Measurements from ENCODE around the gene FSTL5. TPM values are rescaled to one million over a fixed set of nuclear protein-coding genes. Genes with fewer than 3 reads are reported as not detected.

The FSTL5 gene
- total and polyA plus RNA-seq, 5 donors from 2014 or later = not detected

DNA sequence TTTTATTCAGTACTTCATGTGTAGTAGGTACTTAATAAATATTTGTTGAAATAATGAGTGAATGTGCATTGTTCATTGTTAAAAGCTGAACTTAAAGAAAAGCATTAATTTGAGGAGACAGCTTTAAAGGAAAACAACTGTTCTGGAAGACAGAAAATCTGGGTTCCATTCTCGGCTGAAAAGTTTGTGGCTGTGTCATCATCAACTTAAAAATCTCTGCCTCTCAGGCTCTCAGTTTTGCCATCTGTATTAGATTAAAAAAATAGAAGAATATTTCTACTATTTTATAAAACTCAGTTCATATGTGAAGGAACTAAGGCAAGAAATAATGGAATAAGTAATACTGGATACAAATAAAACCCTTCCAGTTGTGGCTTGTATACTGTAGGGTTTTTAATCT is 62.5 kb downstream of the FSTL5 start:
- no peaks in the 10 kb centered on the region for H3K36me3 Mint-ChIP-seq
- Histone ChIP-seq H3K36me3 (ENCODE audit: control insufficient read depth, insufficient read depth, low read length) (no peaks in the 10 kb centered on the region), H3K9me3 (ENCODE audit: control insufficient read depth in 2 of 2, low read length in 2 of 2) (peaks cover 0 to 8% of the 10 kb centered on the region in 2 experiments), H3K27ac (ENCODE audit: insufficient read depth, low read length, poor library complexity, severe bottlenecking) (no peak overlapping the region), H3K4me1 (ENCODE audit: control insufficient read depth, insufficient read depth, low read length, poor library complexity, severe bottlenecking) (no peaks in the 10 kb centered on the region), H3K27me3 (ENCODE audit: control insufficient read depth, insufficient read depth, low read length) (no peaks in the 10 kb centered on the region), H3K4me3 (ENCODE audit: low read depth, low read length) (no peak overlapping the region)
- ATAC-seq (ENCODE audit: low read depth in 2 of 2) (no peak), DNase-seq (no peak)
- no peaks in the 10 kb centered on the region for H3K27me3 Mint-ChIP-seq
- H3K9me3 Mint-ChIP-seq = peaks cover 1 to 30% (median 5%) of the 10 kb centered on the region in 7 donors
- no peaks in the 10 kb centered on the region for H3K4me1 Mint-ChIP-seq
- no peak overlapping the region for H3K27ac Mint-ChIP-seq
- H3K4me3 Mint-ChIP-seq = no peak overlapping the region

DNA sequence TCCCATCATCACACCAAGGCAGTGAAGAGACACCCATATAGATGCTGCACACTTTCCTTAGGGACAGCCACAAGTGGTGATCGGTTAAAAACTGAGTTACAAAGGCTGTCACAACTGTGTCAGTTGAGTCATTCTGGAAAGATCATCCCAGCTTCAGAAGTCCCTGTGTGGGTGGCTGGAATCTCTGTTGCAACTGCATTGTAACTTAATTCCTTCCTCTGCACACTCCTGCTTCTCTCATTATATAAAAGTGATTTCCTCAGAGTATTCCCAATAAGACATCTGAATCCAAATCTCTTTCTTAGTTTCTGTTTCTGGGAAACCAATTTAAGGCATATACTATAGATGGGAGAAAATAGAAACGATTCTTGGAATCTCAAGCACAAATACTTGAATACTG is 88.1 kb downstream of the FSTL5 start:
- no peaks in the 10 kb centered on the region for H3K4me1 Mint-ChIP-seq
- no peaks in the 10 kb centered on the region for H3K27me3 ChIP-seq (ENCODE audit: control insufficient read depth, insufficient read depth, low read length)
- no peak for ATAC-seq (ENCODE audit: low read depth in 2 of 2)
- H3K36me3 Mint-ChIP-seq = no peaks in the 10 kb centered on the region
- no peak overlapping the region for H3K27ac ChIP-seq (ENCODE audit: insufficient read depth, low read length, poor library complexity, severe bottlenecking)
- no peak overlapping the region for H3K4me3 Mint-ChIP-seq
- H3K9me3 ChIP-seq (ENCODE audit: control insufficient read depth in 2 of 2, low read length in 2 of 2) = peaks cover 0 to 2% of the 10 kb centered on the region in 2 experiments
- no peak overlapping the region for H3K27ac Mint-ChIP-seq
- no peak overlapping the region for H3K4me3 ChIP-seq (ENCODE audit: low read depth, low read length)
- no peaks in the 10 kb centered on the region for H3K27me3 Mint-ChIP-seq
- H3K36me3 ChIP-seq (ENCODE audit: control insufficient read depth, insufficient read depth, low read length) = no peaks in the 10 kb centered on the region
- no peaks in the 10 kb centered on the region for H3K4me1 ChIP-seq (ENCODE audit: control insufficient read depth, insufficient read depth, low read length, poor library complexity, severe bottlenecking)
- DNase-seq = no peak
- peaks cover 1 to 14% (median 4%) of the 10 kb centered on the region in 7 donors for H3K9me3 Mint-ChIP-seq

DNA sequence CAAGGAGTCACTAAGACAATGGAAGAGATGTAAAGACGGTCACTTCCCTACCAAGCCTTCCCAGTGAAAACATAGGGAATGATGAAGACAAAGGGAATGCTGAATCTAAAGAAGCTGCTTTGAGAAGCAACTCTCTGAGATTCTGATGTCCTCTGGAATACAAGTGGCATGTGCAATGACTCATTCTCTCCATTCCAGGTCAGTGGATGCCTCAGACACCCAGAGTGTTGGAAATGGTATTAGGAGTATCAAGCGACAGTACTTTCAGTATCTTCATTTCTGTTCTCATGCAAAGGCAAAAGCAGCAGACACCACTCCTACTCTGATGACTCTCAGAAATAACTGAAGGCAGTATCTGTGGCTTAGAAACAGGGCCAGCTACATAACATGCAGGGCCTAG is 102.6 kb downstream of the FSTL5 start:
- DNase-seq (no peak), ATAC-seq (ENCODE audit: low read depth in 2 of 2) (no peak)
- H3K27me3 Mint-ChIP-seq = no peaks in the 10 kb centered on the region
- Histone ChIP-seq H3K27me3 (ENCODE audit: control insufficient read depth, insufficient read depth, low read length) (no peaks in the 10 kb centered on the region), H3K27ac (ENCODE audit: insufficient read depth, low read length, poor library complexity, severe bottlenecking) (no peak overlapping the region), H3K9me3 (ENCODE audit: control insufficient read depth in 2 of 2, low read length in 2 of 2) (peaks cover 0 to 2% of the 10 kb centered on the region in 2 experiments), H3K36me3 (ENCODE audit: control insufficient read depth, insufficient read depth, low read length) (no peaks in the 10 kb centered on the region), H3K4me1 (ENCODE audit: control insufficient read depth, insufficient read depth, low read length, poor library complexity, severe bottlenecking) (no peaks in the 10 kb centered on the region), H3K4me3 (ENCODE audit: low read depth, low read length) (no peak overlapping the region)
- H3K27ac Mint-ChIP-seq = no peak overlapping the region
- H3K9me3 Mint-ChIP-seq = peaks cover 0 to 9% (median 3%) of the 10 kb centered on the region in 7 donors
- H3K4me1 Mint-ChIP-seq = no peaks in the 10 kb centered on the region
- no peak overlapping the region for H3K4me3 Mint-ChIP-seq
- no peaks in the 10 kb centered on the region for H3K36me3 Mint-ChIP-seq

DNA sequence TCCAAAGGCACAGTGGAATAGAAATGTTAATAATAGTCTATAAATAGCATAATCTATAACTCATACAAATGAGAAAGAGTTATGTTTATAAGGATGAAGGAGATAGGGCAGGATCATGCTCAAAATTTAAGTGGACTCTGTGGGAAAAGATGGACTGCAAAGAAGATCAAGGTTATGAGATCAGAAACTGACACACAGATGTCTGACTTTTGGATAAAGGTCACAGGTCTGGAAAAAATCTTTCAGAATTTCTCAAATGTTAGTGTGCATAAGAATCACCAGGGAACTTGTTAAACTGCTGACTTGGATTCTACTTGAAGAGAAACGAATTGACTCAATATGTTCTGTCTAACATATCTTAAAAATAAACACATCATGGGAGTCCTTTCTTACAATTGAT is 104.1 kb downstream of the FSTL5 start:
- Histone ChIP-seq H3K27ac (ENCODE audit: insufficient read depth, low read length, poor library complexity, severe bottlenecking) (no peak overlapping the region), H3K4me1 (ENCODE audit: control insufficient read depth, insufficient read depth, low read length, poor library complexity, severe bottlenecking) (no peaks in the 10 kb centered on the region), H3K27me3 (ENCODE audit: control insufficient read depth, insufficient read depth, low read length) (no peaks in the 10 kb centered on the region), H3K4me3 (ENCODE audit: low read depth, low read length) (no peak overlapping the region), H3K36me3 (ENCODE audit: control insufficient read depth, insufficient read depth, low read length) (no peaks in the 10 kb centered on the region), H3K9me3 (ENCODE audit: control insufficient read depth in 2 of 2, low read length in 2 of 2) (no peaks in the 10 kb centered on the region)
- Mint-ChIP-seq H3K9me3 (peaks cover 0 to 9% (median 3%) of the 10 kb centered on the region in 7 donors), H3K27me3 (no peaks in the 10 kb centered on the region), H3K36me3 (no peaks in the 10 kb centered on the region), H3K27ac (no peak overlapping the region), H3K4me3 (no peak overlapping the region), H3K4me1 (no peaks in the 10 kb centered on the region)
- no peak for ATAC-seq (ENCODE audit: low read depth in 2 of 2)
- no peak for DNase-seq

DNA sequence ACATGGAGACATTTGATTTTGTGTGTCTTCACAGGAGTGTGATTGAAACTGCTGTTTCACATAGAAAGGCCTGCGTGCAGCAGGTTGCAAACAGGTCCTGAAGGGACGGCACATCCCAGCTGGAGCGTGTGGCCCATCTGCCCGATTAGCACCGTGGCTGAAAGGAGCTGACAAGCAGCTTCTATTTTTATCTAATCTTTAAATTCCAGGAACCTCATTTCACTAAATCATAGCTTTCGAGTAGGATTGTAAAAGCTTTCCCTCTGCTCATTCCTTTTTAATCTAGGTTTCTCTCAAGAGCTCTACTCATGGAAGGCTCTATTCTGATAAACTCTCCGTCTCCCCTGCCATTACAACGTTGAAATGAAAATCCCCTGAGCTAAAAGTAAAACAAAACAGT is 106.8 kb downstream of the FSTL5 start:
- Mint-ChIP-seq H3K36me3 (no peaks in the 10 kb centered on the region), H3K4me3 (no peak overlapping the region), H3K9me3 (peaks cover 0 to 9% (median 3%) of the 10 kb centered on the region in 7 donors), H3K4me1 (no peaks in the 10 kb centered on the region), H3K27ac (peak overlapping the region in 1 of 3 donors; percentile 71), H3K27me3 (no peaks in the 10 kb centered on the region)
- H3K4me1 ChIP-seq (ENCODE audit: control insufficient read depth, insufficient read depth, low read length, poor library complexity, severe bottlenecking) = no peaks in the 10 kb centered on the region
- ATAC-seq (ENCODE audit: low read depth in 2 of 2) = no peak
- H3K27ac ChIP-seq (ENCODE audit: insufficient read depth, low read length, poor library complexity, severe bottlenecking) = no peak overlapping the region
- no peaks in the 10 kb centered on the region for H3K27me3 ChIP-seq (ENCODE audit: control insufficient read depth, insufficient read depth, low read length)
- no peak overlapping the region for H3K4me3 ChIP-seq (ENCODE audit: low read depth, low read length)
- H3K36me3 ChIP-seq (ENCODE audit: control insufficient read depth, insufficient read depth, low read length) = no peaks in the 10 kb centered on the region
- H3K9me3 ChIP-seq (ENCODE audit: control insufficient read depth in 2 of 2, low read length in 2 of 2) = no peaks in the 10 kb centered on the region
- DNase-seq = no peak

DNA sequence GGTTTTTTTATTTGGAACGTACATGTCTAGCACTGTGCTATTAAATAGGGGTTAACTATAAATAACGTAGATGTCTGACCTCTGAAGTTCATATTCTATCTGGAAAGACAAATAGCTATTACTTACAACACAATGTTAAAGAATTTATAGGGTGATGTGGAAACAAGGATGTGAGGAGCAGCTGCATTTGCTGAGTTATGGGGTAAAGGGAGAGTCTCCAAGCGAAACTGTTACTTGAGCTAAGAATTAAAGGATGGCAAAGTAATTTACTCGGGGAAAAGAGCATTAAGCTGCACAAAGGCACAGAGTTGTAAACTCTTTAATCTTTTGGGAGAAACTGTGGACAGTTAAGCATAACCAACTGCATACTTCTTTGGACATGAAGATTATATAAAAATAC is 117.7 kb downstream of the FSTL5 start:
- H3K27ac ChIP-seq (ENCODE audit: insufficient read depth, low read length, poor library complexity, severe bottlenecking) = no peak overlapping the region
- peaks cover 0 to 2% of the 10 kb centered on the region in 2 experiments for H3K9me3 ChIP-seq (ENCODE audit: control insufficient read depth in 2 of 2, low read length in 2 of 2)
- Mint-ChIP-seq H3K27ac (no peak overlapping the region), H3K4me1 (no peaks in the 10 kb centered on the region), H3K4me3 (no peak overlapping the region), H3K27me3 (no peaks in the 10 kb centered on the region), H3K36me3 (no peaks in the 10 kb centered on the region), H3K9me3 (peaks cover 0 to 6% (median 1%) of the 10 kb centered on the region in 7 donors)
- ATAC-seq (ENCODE audit: low read depth in 2 of 2) (no peak), DNase-seq (no peak)
- H3K36me3 ChIP-seq (ENCODE audit: control insufficient read depth, insufficient read depth, low read length) = no peaks in the 10 kb centered on the region
- H3K4me3 ChIP-seq (ENCODE audit: low read depth, low read length) = no peak overlapping the region
- H3K27me3 ChIP-seq (ENCODE audit: control insufficient read depth, insufficient read depth, low read length) = no peaks in the 10 kb centered on the region
- H3K4me1 ChIP-seq (ENCODE audit: control insufficient read depth, insufficient read depth, low read length, poor library complexity, severe bottlenecking) = no peaks in the 10 kb centered on the region

DNA sequence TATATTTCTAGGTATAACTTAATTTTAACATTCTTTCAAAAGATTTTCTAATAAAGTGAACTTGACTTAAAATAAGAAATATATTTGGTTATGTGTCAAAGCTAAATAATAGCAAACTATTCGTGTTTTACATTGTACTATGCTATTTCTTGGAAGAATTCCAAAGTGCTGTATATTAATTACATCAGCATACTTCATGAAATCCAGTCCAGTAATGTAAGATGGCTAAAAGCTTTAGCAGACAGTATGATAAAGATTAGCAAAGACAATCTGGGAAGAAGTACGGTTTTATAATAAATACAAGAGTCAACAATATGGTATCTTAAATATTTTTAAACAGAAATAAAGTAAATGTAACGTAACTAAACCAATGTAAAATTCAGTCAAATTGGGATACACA is 125.7 kb downstream of the FSTL5 start:
- no peaks in the 10 kb centered on the region for H3K27me3 Mint-ChIP-seq
- no peak for DNase-seq

DNA sequence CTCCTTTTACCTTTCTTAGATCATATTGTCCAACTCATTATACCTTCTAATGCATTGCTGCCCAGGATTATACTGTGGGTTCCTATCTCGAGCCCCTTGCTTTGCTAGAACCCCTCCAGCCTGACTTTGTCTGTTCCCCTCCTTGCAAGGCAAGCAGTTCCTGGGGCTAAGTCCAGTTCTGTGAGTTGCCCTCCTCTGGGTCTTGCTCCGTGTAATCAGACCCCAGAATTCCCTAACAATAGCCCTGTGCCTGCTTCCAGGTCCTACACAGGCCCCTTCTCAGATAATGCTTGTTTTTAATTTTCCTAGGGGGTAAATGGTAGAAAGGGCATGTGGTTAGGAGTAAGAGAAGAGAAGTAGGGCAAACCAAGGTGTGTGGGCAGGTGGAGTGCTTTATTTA is 145.9 kb downstream of the FSTL5 start:
- no peaks in the 10 kb centered on the region for H3K9me3 ChIP-seq (ENCODE audit: control insufficient read depth in 2 of 2, low read length in 2 of 2)
- no peak overlapping the region for H3K27ac ChIP-seq (ENCODE audit: insufficient read depth, low read length, poor library complexity, severe bottlenecking)
- no peaks in the 10 kb centered on the region for H3K4me1 ChIP-seq (ENCODE audit: control insufficient read depth, insufficient read depth, low read length, poor library complexity, severe bottlenecking)
- peaks cover 0 to 8% (median 6%) of the 10 kb centered on the region in 7 donors for H3K9me3 Mint-ChIP-seq
- no peaks in the 10 kb centered on the region for H3K36me3 ChIP-seq (ENCODE audit: control insufficient read depth, insufficient read depth, low read length)
- no peak overlapping the region for H3K27ac Mint-ChIP-seq
- no peak overlapping the region for H3K4me3 ChIP-seq (ENCODE audit: low read depth, low read length)
- H3K4me1 Mint-ChIP-seq = no peaks in the 10 kb centered on the region
- DNase-seq (no peak), ATAC-seq (ENCODE audit: low read depth in 2 of 2) (no peak)
- no peaks in the 10 kb centered on the region for H3K27me3 ChIP-seq (ENCODE audit: control insufficient read depth, insufficient read depth, low read length)
- no peaks in the 10 kb centered on the region for H3K36me3 Mint-ChIP-seq
- H3K4me3 Mint-ChIP-seq = no peak overlapping the region
- no peaks in the 10 kb centered on the region for H3K27me3 Mint-ChIP-seq

More for the DNA sequence above, 125.7 kb downstream of the FSTL5 start:
- Histone ChIP-seq H3K27me3 (ENCODE audit: control insufficient read depth, insufficient read depth, low read length) (no peaks in the 10 kb centered on the region), H3K36me3 (ENCODE audit: control insufficient read depth, insufficient read depth, low read length) (no peaks in the 10 kb centered on the region), H3K4me1 (ENCODE audit: control insufficient read depth, insufficient read depth, low read length, poor library complexity, severe bottlenecking) (no peaks in the 10 kb centered on the region), H3K27ac (ENCODE audit: insufficient read depth, low read length, poor library complexity, severe bottlenecking) (no peak overlapping the region), H3K9me3 (ENCODE audit: control insufficient read depth in 2 of 2, low read length in 2 of 2) (peaks cover 0 to 6% of the 10 kb centered on the region in 2 experiments), H3K4me3 (ENCODE audit: low read depth, low read length) (no peak overlapping the region)
- Mint-ChIP-seq H3K4me3 (no peak overlapping the region), H3K36me3 (no peaks in the 10 kb centered on the region), H3K27ac (no peak overlapping the region), H3K9me3 (peaks cover 0 to 15% (median 3%) of the 10 kb centered on the region in 7 donors), H3K4me1 (no peaks in the 10 kb centered on the region)
- no peak for ATAC-seq (ENCODE audit: low read depth in 2 of 2)
